8988T (cell line): ENCODE data around the gene PSMB1.

Experiments used
- DNase-seq: peaks from one replicate; pipeline ENCODE4 v3.0.0; 2011

Gene PSMB1

GRCh38 chr6:170552765-170553533 is at the start of gene PSMB1:
TSS of gene PSMB1 (minus strand) at chr6:170553307. CDS start at chr6:170553242, 65 bp downstream.
- peak; percentile 46 for DNase-seq

- DNase-seq, result no peak
Observed at GRCh38 chr6:170597278-170597677, 44.2 kb upstream of the PSMB1 start.

GRCh38 chr6:170596426-170596825 is 43.3 kb upstream of the PSMB1 start:
- no peak for DNase-seq

- DNase-seq, result no peak
Observed at GRCh38 chr6:170590725-170591124, 37.6 kb upstream of the PSMB1 start.

GRCh38 chr6:170584954-170585498 is 31.9 kb upstream of the PSMB1 start:
- no peak for DNase-seq

GRCh38 chr6:170584181-170584953 is 31.3 kb upstream of the PSMB1 start, which contains the start of gene PDCD2:
TSS of gene PDCD2 (minus strand) at chr6:170584637. CDS start at chr6:170584581, 56 bp downstream.
- peak; percentile 92 for DNase-seq

GRCh38 chr6:170583756-170584180 is 30.7 kb upstream of the PSMB1 start:
- no peak for DNase-seq

GRCh38 chr6:170578909-170579308 is 25.8 kb upstream of the PSMB1 start:
- DNase-seq, result no peak

- no peak for DNase-seq
Observed at GRCh38 chr6:170575250-170575649, 22.1 kb upstream of the PSMB1 start.

GRCh38 chr6:170572704-170573466 is 19.8 kb upstream of the PSMB1 start:
- no peak for DNase-seq

GRCh38 chr6:170564936-170565530 is 11.9 kb upstream of the PSMB1 start:
- no peak for DNase-seq

- no peak for DNase-seq
Observed at GRCh38 chr6:170561555-170561954, 8.4 kb upstream of the PSMB1 start.

GRCh38 chr6:170555305-170555704 is 2.2 kb upstream of the PSMB1 start:
- DNase-seq, result no peak

- DNase-seq, result no peak
Observed at GRCh38 chr6:170554796-170555137, 1.7 kb upstream of the PSMB1 start.

- peak; percentile 49 for DNase-seq
Observed at GRCh38 chr6:170554013-170554795, 1.1 kb upstream of the PSMB1 start, which contains the start of gene TBP. TSS of gene TBP (plus strand) at chr6:170554369. CDS start at chr6:170557030, 2,661 bp downstream.

GRCh38 chr6:170553534-170554012 is 466 bp upstream of the PSMB1 start:
- no peak for DNase-seq

GRCh38 chr6:170545405-170545804 is 7.7 kb downstream of the PSMB1 start:
- no peak for DNase-seq

- DNase-seq, result no peak
Observed at GRCh38 chr6:170542031-170542719, 10.9 kb downstream of the PSMB1 start.

- no peak for DNase-seq
Observed at GRCh38 chr6:170537329-170537728, 15.8 kb downstream of the PSMB1 start.

- DNase-seq, result no peak
Observed at GRCh38 chr6:170536671-170537070, 16.4 kb downstream of the PSMB1 start.

GRCh38 chr6:170535004-170535403 is 18.1 kb downstream of the PSMB1 start:
- DNase-seq, result no peak
